ENCODE results near the gene MAP6. TPM values are rescaled to one million over a fixed set of nuclear protein-coding genes. Genes with fewer than 3 reads are reported as not detected.
A peak's percentile ranks its signal among the peaks of the same experiment; 100 is the strongest.

The MAP6 gene
- total and polyA plus RNA-seq, 10 of the 15 experiments (the other 5 are each of a cell fraction or from before 2014, with no cell fraction given): 0.06 to 0.19 (median 0.11) TPM; not detected in 5

DNA sequence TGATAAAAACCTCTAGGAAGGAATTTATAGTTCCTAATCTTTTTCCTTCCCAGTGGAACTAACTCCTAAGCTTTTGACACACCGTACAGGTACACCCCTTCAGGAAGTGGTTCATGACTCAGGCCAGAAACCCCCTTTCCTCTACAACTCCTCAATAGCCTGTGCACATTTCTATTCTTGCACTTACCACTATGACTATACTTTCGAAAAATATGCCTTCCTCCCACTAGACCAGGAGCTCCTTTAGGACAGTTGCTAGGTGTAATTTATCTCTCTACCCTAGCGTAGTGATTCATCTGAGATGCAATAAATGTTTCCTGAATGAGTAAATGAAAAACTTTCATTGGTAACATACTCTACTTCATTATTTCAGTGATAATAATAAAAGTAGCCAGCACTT lies 14.5 kb downstream of the MAP6 start (continued):
- TF ChIP-seq MYB (IDR thresholded peaks at IDR 0.05; ENCODE audit: borderline replicate concordance, low read depth, low read length) (no peak), NFIC (IDR thresholded peaks at IDR 0.05; ENCODE audit: low read depth, low read length) (peak; percentile 92), CBX5 (IDR thresholded peaks at IDR 0.05; ENCODE audit: low read depth) (no peak), ZNF274 (IDR thresholded peaks at IDR 0.05; ENCODE audit: insufficient read depth, insufficient read length) (no peak), RFX5 (IDR thresholded peaks at IDR 0.05; ENCODE audit: low read depth, low read length) (no peak), TAF1 (IDR thresholded peaks at IDR 0.05; ENCODE audit: borderline replicate concordance, low read depth, low read length) (no peak), YY1 (IDR thresholded peaks at IDR 0.05; ENCODE audit: low read depth, low read length) (no peak), PAX8 (IDR thresholded peaks at IDR 0.05) (no peak), SUZ12 (IDR thresholded peaks at IDR 0.05; ENCODE audit: unreplicated experiment) (no peak), MEF2A (IDR thresholded peaks at IDR 0.05; ENCODE audit: insufficient read depth, low read depth, low read length) (peak; percentile 94), ZNF384 (IDR thresholded peaks at IDR 0.05; ENCODE audit: borderline replicate concordance, low read depth, low read length) (no peak), NFYA (IDR thresholded peaks at IDR 0.05; ENCODE audit: borderline replicate concordance, low read depth, low read length) (no peak), CEBPB (IDR thresholded peaks at IDR 0.05; ENCODE audit: borderline replicate concordance in 1 of 2, low read depth in 2 of 2, low read length in 2 of 2) (no peak), CREM (IDR thresholded peaks at IDR 0.05; ENCODE audit: low read depth) (peak; percentile 58; the same call in 1 of the 2 replicates), ASH2L (IDR thresholded peaks at IDR 0.05; ENCODE audit: borderline replicate concordance, low read depth) (no peak), ZZZ3 (IDR thresholded peaks at IDR 0.05; ENCODE audit: control insufficient read depth, insufficient read length, low read depth) (no peak), RAD21 (IDR thresholded peaks at IDR 0.05; ENCODE audit: insufficient read depth, low read depth, low read length) (no peak), BHLHE40 (IDR thresholded peaks at IDR 0.05; ENCODE audit: borderline replicate concordance in 1 of 2, low read depth in 2 of 2, low read length in 1 of 2) (no peak)
- TF ChIP-seq, protein P1, sequence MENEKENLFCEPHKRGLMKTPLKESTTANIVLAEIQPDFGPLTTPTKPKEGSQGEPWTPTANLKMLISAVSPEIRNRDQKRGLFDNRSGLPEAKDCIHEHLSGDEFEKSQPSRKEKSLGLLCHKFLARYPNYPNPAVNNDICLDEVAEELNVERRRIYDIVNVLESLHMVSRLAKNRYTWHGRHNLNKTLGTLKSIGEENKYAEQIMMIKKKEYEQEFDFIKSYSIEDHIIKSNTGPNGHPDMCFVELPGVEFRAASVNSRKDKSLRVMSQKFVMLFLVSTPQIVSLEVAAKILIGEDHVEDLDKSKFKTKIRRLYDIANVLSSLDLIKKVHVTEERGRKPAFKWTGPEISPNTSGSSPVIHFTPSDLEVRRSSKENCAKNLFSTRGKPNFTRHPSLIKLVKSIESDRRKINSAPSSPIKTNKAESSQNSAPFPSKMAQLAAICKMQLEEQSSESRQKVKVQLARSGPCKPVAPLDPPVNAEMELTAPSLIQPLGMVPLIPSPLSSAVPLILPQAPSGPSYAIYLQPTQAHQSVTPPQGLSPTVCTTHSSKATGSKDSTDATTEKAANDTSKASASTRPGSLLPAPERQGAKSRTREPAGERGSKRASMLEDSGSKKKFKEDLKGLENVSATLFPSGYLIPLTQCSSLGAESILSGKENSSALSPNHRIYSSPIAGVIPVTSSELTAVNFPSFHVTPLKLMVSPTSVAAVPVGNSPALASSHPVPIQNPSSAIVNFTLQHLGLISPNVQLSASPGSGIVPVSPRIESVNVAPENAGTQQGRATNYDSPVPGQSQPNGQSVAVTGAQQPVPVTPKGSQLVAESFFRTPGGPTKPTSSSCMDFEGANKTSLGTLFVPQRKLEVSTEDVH (IDR thresholded peaks at IDR 0.05; ENCODE audit: low read depth, partially characterized antibody): no peak
- TF ChIP-seq, protein P2, sequence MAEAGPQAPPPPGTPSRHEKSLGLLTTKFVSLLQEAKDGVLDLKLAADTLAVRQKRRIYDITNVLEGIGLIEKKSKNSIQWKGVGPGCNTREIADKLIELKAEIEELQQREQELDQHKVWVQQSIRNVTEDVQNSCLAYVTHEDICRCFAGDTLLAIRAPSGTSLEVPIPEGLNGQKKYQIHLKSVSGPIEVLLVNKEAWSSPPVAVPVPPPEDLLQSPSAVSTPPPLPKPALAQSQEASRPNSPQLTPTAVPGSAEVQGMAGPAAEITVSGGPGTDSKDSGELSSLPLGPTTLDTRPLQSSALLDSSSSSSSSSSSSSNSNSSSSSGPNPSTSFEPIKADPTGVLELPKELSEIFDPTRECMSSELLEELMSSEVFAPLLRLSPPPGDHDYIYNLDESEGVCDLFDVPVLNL (IDR thresholded peaks at IDR 0.05; ENCODE audit: low read depth, low read length): no peak
- TF ChIP-seq, protein P3, sequence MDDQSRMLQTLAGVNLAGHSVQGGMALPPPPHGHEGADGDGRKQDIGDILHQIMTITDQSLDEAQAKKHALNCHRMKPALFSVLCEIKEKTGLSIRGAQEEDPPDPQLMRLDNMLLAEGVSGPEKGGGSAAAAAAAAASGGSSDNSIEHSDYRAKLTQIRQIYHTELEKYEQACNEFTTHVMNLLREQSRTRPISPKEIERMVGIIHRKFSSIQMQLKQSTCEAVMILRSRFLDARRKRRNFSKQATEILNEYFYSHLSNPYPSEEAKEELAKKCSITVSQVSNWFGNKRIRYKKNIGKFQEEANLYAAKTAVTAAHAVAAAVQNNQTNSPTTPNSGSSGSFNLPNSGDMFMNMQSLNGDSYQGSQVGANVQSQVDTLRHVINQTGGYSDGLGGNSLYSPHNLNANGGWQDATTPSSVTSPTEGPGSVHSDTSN (IDR thresholded peaks at IDR 0.05; ENCODE audit: insufficient replicate concordance, low read depth, low read length): no peak
- TF ChIP-seq, protein P4, sequence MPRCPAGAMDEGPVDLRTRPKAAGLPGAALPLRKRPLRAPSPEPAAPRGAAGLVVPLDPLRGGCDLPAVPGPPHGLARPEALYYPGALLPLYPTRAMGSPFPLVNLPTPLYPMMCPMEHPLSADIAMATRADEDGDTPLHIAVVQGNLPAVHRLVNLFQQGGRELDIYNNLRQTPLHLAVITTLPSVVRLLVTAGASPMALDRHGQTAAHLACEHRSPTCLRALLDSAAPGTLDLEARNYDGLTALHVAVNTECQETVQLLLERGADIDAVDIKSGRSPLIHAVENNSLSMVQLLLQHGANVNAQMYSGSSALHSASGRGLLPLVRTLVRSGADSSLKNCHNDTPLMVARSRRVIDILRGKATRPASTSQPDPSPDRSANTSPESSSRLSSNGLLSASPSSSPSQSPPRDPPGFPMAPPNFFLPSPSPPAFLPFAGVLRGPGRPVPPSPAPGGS (IDR thresholded peaks at IDR 0.05; ENCODE audit: borderline replicate concordance, insufficient read depth, low read depth, low read length, poor library complexity, severe bottlenecking): no peak

Data from GM12878 (cell line).